Type B pancreatic cell (in vitro differentiated cells): Measurements from ENCODE around the gene DIPK1B. TPM values are rescaled to one million over a fixed set of nuclear protein-coding genes. Genes with fewer than 3 reads are reported as not detected.

Experiments
- DNase-seq: peaks from one replicate; pipeline ENCODE4 v3.0.0; 2021; ENCODE audit warnings: mixed read lengths; ENCODE audit not compliant: unreplicated experiment; ENCODE audit errors: extremely low spot score
- H3K27ac Mint-ChIP-seq: 2 replicates; pipeline ENCODE4 v1.8.0; 2021; ENCODE audit warnings: mild to moderate bottlenecking, mixed read lengths
- H3K27me3 Mint-ChIP-seq: 2 replicates; pipeline ENCODE4 v1.8.0; 2021; ENCODE audit warnings: mixed read lengths
- H3K36me3 Mint-ChIP-seq: 2 replicates; pipeline ENCODE4 v1.8.0; 2021; ENCODE audit warnings: mixed read lengths
- H3K4me1 Mint-ChIP-seq: one replicate; pipeline ENCODE4 v1.8.0; 2021; ENCODE audit warnings: mixed read lengths; ENCODE audit not compliant: unreplicated experiment
- H3K4me3 Mint-ChIP-seq: 2 replicates; pipeline ENCODE4 v1.8.0; 2021; ENCODE audit warnings: mild to moderate bottlenecking, mixed read lengths
- H3K9me3 Mint-ChIP-seq: 2 replicates; pipeline ENCODE4 v1.8.0; 2021; ENCODE audit warnings: mixed read lengths
- CTCF ChIP-seq: fragments of 200-600 bp; sonication (generic); conservative IDR thresholded peaks from 2 replicates; pipeline ENCODE4 v1.5.0; 2021; ENCODE audit warnings: antibody characterized with exemption, mild to moderate bottlenecking
- total RNA-seq: library from RNA; stranded (reverse); gene quantifications from 2 replicates; pipeline ENCODE4 v1.2.1, GENCODE V29; 2021; ENCODE audit warnings: low replicate concordance

The DIPK1B gene
- total RNA-seq, 1 donor from 2014 or later = 48.7 TPM

GRCh38 chr9:136665704-136666371, 46.5 kb upstream of the DIPK1B start:
- no peak for DNase-seq
- no peaks in the 10 kb centered on the region for H3K27me3 Mint-ChIP-seq
- H3K4me1 Mint-ChIP-seq = no peaks in the 10 kb centered on the region
- H3K36me3 Mint-ChIP-seq = no peaks in the 10 kb centered on the region
- H3K9me3 Mint-ChIP-seq = no peaks in the 10 kb centered on the region
- H3K27ac Mint-ChIP-seq = no peak overlapping the region
- H3K4me3 Mint-ChIP-seq = no peak overlapping the region
- TF ChIP-seq CTCF = no peak

- no peak for TF ChIP-seq CTCF
- no peak for DNase-seq
- peak overlapping the region; percentile 74 for H3K4me3 Mint-ChIP-seq
Measured at GRCh38 chr9:136666372-136667213, 45.8 kb upstream of the DIPK1B start.

GRCh38 chr9:136667214-136667939, 45.0 kb upstream of the DIPK1B start:
- Mint-ChIP-seq H3K4me1 (no peaks in the 10 kb centered on the region), H3K36me3 (no peaks in the 10 kb centered on the region), H3K27ac (no peak overlapping the region), H3K27me3 (no peaks in the 10 kb centered on the region), H3K9me3 (no peaks in the 10 kb centered on the region), H3K4me3 (no peak overlapping the region)
- no peak for DNase-seq
- no peak for TF ChIP-seq CTCF

More at GRCh38 chr9:136666372-136667213, 45.8 kb upstream of the DIPK1B start:
- Mint-ChIP-seq H3K36me3 (no peaks in the 10 kb centered on the region), H3K9me3 (no peaks in the 10 kb centered on the region), H3K4me1 (no peaks in the 10 kb centered on the region), H3K27ac (no peak overlapping the region), H3K27me3 (no peaks in the 10 kb centered on the region)

- Mint-ChIP-seq H3K36me3 (no peaks in the 10 kb centered on the region), H3K4me3 (no peak overlapping the region), H3K9me3 (no peaks in the 10 kb centered on the region), H3K4me1 (no peaks in the 10 kb centered on the region), H3K27me3 (no peaks in the 10 kb centered on the region), H3K27ac (no peak overlapping the region)
- no peak for TF ChIP-seq CTCF
- DNase-seq = no peak
Measured at GRCh38 chr9:136667940-136668760, 44.2 kb upstream of the DIPK1B start.
